HepG2 (cell line): ENCODE measurements around the gene TBC1D1. TPM values are rescaled to one million over a fixed set of nuclear protein-coding genes. Genes with fewer than 3 reads are reported as not detected.

Experiments used
- CERS6 ChIP-seq: sonication (generic); formaldehyde crosslinking; IDR thresholded peaks from 2 replicates; pipeline ENCODE4 v1.5.0; 2020; ENCODE audit warnings: missing genetic modification reagents
- DR1 ChIP-seq: sonication (generic); formaldehyde crosslinking; IDR thresholded peaks from 2 replicates; pipeline ENCODE4 v1.8.0; 2021; ENCODE audit warnings: mild to moderate bottlenecking, missing genetic modification reagents, inconsistent platforms
- EHMT2 ChIP-seq: fragments of 200-600 bp; sonication (generic); IDR thresholded peaks from 2 replicates; pipeline ENCODE4 v1.7.0; 2017; ENCODE audit warnings: antibody characterized with exemption, low read depth, low read length, borderline replicate concordance
- NFE2L1 ChIP-seq: sonication (generic); formaldehyde crosslinking; IDR thresholded peaks from 2 replicates; pipeline ENCODE4 v1.4.0; 2020; ENCODE audit warnings: missing genetic modification reagents, mild to moderate bottlenecking, borderline replicate concordance
- PREB ChIP-seq: sonication (generic); formaldehyde crosslinking; IDR thresholded peaks from 2 replicates; pipeline ENCODE4 v1.4.0; 2020; ENCODE audit warnings: missing genetic modification reagents
- RBFOX2 ChIP-seq: fragments of 200-400 bp; formaldehyde crosslinking; IDR thresholded peaks from 2 replicates; pipeline ENCODE4 v1.6.1; 2017; ENCODE audit warnings: low read depth, mild to moderate bottlenecking, low read length
- ZFP62 ChIP-seq: sonication (generic); formaldehyde crosslinking; IDR thresholded peaks from 2 replicates; pipeline ENCODE4 v1.4.0; 2020; ENCODE audit warnings: missing genetic modification reagents
- ZNF33A ChIP-seq: sonication (generic); formaldehyde crosslinking; IDR thresholded peaks from 2 replicates; pipeline ENCODE4 v1.5.1; 2020; ENCODE audit warnings: missing genetic modification reagents, mild to moderate bottlenecking, moderate library complexity, borderline replicate concordance
- ZNF674 ChIP-seq: sonication (generic); formaldehyde crosslinking; IDR thresholded peaks from 2 replicates; pipeline ENCODE4 v1.5.0; 2020; ENCODE audit warnings: low read depth, mild to moderate bottlenecking, missing genetic modification reagents
- polyA plus RNA-seq, 8 experiments: library from polyadenylated mRNA; depleted of rRNA in 3 of 8; stranded (reverse) in 7 of 8; unstranded in 1 of 8; fragments of >200 nt; fragmentation: Illumina TruSeq in 4 of 8; extraction: Trizol in 4 of 8; gene quantifications; 2 replicates each; pipeline versions ENCODE4 v1.2.1 to v1.2.3, GENCODE V29; 2011 to 2016; ENCODE audit warnings: low read depth in 4 of 8, missing spikeins in 1 of 8, mixed read lengths in 1 of 8; ENCODE audit not compliant: insufficient read depth in 1 of 8
- total RNA-seq, 5 experiments: library from RNA; depleted of rRNA; stranded (reverse); fragments of >200 nt; fragmentation: Illumina TruSeq; extraction: Trizol; gene quantifications; 2 replicates each; pipeline ENCODE4 v1.2.3, GENCODE V29; 2016; ENCODE audit warnings: low read depth in 1 of 5
- TF ChIP-seq, protein P1 (sequence below): fragments of 450-650 bp; IDR thresholded peaks from 2 replicates; pipeline ENCODE4 v1.6.1; 2017
- TF ChIP-seq, protein P2 (sequence below): sonication (generic); formaldehyde crosslinking; IDR thresholded peaks from 2 replicates; pipeline ENCODE4 v1.4.0; 2020; ENCODE audit warnings: missing genetic modification reagents
- TF ChIP-seq, protein P3 (sequence below): sonication (generic); formaldehyde crosslinking; IDR thresholded peaks from 2 replicates; pipeline ENCODE4 v1.4.0; 2020; ENCODE audit warnings: missing genetic modification reagents, borderline replicate concordance
- TF ChIP-seq, protein P4 (sequence below): sonication (generic); formaldehyde crosslinking; conservative IDR thresholded peaks from 2 replicates; pipeline ENCODE4 v1.8.0; 2022; ENCODE audit warnings: low read depth, missing genetic modification reagents
- TF ChIP-seq, protein P5 (sequence below): sonication (generic); formaldehyde crosslinking; IDR thresholded peaks from 2 replicates; pipeline ENCODE4 v1.4.0; 2020; ENCODE audit warnings: mild to moderate bottlenecking, low read depth, missing genetic modification reagents
- TF ChIP-seq, protein P6 (sequence below): sonication (generic); formaldehyde crosslinking; conservative IDR thresholded peaks from 2 replicates; pipeline ENCODE4 v1.4.0; 2020; ENCODE audit warnings: missing genetic modification reagents
- TF ChIP-seq, protein P7 (sequence below): sonication (generic); formaldehyde crosslinking; IDR thresholded peaks from 2 replicates; pipeline ENCODE4 v1.4.0; 2020; ENCODE audit warnings: missing genetic modification reagents

The TBC1D1 gene
- total and polyA plus RNA-seq, 2 of the 13 experiments (the other 11 are each of a cell fraction or from before 2014, with no cell fraction given), result 37.3 to 62.8 TPM

- TF ChIP-seq DR1 (CRISPR knock-in tag) (no peak; the same call in 1 of the 2 replicates), RBFOX2 (peak; percentile 61), PREB (CRISPR knock-in tag) (no peak), CERS6 (no peak), ZNF33A (CRISPR knock-in tag) (no peak), ZNF674 (no peak), EHMT2 (no peak; the same call in 1 of the 2 replicates), ZFP62 (CRISPR knock-in tag) (no peak), NFE2L1 (CRISPR knock-in tag) (no peak)
- TF ChIP-seq, protein P1, sequence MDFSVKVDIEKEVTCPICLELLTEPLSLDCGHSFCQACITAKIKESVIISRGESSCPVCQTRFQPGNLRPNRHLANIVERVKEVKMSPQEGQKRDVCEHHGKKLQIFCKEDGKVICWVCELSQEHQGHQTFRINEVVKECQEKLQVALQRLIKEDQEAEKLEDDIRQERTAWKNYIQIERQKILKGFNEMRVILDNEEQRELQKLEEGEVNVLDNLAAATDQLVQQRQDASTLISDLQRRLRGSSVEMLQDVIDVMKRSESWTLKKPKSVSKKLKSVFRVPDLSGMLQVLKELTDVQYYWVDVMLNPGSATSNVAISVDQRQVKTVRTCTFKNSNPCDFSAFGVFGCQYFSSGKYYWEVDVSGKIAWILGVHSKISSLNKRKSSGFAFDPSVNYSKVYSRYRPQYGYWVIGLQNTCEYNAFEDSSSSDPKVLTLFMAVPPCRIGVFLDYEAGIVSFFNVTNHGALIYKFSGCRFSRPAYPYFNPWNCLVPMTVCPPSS, result no peak
- TF ChIP-seq, protein P2, sequence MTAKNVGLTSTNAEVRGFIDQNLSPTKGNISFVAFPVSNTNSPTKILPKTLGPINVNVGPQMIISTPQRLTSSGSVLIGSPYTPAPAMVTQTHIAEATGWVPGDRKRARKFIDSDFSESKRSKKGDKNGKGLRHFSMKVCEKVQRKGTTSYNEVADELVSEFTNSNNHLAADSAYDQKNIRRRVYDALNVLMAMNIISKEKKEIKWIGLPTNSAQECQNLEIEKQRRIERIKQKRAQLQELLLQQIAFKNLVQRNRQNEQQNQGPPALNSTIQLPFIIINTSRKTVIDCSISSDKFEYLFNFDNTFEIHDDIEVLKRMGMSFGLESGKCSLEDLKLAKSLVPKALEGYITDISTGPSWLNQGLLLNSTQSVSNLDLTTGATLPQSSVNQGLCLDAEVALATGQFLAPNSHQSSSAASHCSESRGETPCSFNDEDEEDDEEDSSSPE, result peak; percentile 63
- TF ChIP-seq, protein P3, sequence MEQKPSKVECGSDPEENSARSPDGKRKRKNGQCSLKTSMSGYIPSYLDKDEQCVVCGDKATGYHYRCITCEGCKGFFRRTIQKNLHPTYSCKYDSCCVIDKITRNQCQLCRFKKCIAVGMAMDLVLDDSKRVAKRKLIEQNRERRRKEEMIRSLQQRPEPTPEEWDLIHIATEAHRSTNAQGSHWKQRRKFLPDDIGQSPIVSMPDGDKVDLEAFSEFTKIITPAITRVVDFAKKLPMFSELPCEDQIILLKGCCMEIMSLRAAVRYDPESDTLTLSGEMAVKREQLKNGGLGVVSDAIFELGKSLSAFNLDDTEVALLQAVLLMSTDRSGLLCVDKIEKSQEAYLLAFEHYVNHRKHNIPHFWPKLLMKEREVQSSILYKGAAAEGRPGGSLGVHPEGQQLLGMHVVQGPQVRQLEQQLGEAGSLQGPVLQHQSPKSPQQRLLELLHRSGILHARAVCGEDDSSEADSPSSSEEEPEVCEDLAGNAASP (CRISPR knock-in tag), result peak; percentile 98
- TF ChIP-seq, protein P4, sequence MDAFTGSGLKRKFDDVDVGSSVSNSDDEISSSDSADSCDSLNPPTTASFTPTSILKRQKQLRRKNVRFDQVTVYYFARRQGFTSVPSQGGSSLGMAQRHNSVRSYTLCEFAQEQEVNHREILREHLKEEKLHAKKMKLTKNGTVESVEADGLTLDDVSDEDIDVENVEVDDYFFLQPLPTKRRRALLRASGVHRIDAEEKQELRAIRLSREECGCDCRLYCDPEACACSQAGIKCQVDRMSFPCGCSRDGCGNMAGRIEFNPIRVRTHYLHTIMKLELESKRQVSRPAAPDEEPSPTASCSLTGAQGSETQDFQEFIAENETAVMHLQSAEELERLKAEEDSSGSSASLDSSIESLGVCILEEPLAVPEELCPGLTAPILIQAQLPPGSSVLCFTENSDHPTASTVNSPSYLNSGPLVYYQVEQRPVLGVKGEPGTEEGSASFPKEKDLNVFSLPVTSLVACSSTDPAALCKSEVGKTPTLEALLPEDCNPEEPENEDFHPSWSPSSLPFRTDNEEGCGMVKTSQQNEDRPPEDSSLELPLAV (CRISPR knock-in tag), result no peak
- TF ChIP-seq, protein P5, sequence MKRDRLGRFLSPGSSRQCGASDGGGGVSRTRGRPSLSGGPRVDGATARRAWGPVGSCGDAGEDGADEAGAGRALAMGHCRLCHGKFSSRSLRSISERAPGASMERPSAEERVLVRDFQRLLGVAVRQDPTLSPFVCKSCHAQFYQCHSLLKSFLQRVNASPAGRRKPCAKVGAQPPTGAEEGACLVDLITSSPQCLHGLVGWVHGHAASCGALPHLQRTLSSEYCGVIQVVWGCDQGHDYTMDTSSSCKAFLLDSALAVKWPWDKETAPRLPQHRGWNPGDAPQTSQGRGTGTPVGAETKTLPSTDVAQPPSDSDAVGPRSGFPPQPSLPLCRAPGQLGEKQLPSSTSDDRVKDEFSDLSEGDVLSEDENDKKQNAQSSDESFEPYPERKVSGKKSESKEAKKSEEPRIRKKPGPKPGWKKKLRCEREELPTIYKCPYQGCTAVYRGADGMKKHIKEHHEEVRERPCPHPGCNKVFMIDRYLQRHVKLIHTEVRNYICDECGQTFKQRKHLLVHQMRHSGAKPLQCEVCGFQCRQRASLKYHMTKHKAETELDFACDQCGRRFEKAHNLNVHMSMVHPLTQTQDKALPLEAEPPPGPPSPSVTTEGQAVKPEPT (CRISPR knock-in tag), result no peak
- TF ChIP-seq, protein P6, sequence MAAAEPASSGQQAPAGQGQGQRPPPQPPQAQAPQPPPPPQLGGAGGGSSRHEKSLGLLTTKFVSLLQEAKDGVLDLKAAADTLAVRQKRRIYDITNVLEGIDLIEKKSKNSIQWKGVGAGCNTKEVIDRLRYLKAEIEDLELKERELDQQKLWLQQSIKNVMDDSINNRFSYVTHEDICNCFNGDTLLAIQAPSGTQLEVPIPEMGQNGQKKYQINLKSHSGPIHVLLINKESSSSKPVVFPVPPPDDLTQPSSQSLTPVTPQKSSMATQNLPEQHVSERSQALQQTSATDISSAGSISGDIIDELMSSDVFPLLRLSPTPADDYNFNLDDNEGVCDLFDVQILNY (CRISPR knock-in tag), result no peak
- TF ChIP-seq, protein P7, sequence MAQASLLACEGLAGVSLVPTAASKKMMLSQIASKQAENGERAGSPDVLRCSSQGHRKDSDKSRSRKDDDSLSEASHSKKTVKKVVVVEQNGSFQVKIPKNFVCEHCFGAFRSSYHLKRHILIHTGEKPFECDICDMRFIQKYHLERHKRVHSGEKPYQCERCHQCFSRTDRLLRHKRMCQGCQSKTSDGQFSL (CRISPR knock-in tag), result no peak
Observed at GRCh38 chr4:38132843-38133662, 242.2 kb downstream of the TBC1D1 start (continued).
